Stimulated activated CD4-positive, alpha-beta T cell treated with anti-CD3 and anti-CD28 coated beads, Interleukin-4, amount 100 ng/mL, for 1 hour (primary cell): Measurements from ENCODE around the gene SEMA3E.

Experiments used
- DNase-seq: peaks from one replicate; pipeline ENCODE4 v3.0.0-alpha.2; 2020

The SEMA3E gene

DNA sequence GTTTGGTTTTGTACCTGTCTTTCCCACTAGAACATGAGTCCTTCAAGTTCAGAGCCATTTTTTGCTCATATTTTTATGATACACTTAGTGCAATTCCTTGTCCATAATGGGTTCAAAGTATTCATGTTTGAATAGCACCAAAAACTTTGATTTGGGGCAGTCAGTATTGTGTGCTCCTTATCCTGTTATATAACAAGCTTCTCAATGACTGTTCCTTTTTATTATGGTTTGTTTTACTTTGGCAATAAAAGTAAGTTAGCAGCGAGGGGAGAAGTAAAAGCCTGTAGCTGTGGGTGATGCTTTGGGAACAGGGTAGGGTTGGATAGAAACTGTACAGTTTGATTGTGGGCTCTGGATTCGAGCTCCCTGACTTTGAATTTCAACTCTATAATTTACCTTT is 311.9 kb downstream of the SEMA3E start:
- no peak for DNase-seq

DNA sequence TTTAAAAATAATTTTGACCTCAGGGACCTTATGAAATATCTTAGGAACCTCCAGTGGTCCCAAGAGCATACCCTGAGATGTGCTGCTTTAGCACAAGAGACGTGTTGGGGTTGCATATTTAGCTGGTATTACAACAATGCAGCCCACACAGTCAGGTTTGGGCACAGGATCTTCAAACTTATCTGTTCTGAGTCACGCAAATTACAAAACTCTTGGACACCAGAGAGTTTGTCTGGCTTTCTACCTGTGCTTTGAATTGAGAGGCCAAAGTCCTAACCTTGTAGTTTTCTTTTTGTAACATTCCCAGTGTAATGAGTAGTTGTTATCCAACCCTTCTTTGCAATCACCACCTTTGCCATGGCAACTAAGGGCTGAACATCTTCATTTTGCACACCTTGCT is 322.7 kb downstream of the SEMA3E start:
- no peak for DNase-seq

DNA sequence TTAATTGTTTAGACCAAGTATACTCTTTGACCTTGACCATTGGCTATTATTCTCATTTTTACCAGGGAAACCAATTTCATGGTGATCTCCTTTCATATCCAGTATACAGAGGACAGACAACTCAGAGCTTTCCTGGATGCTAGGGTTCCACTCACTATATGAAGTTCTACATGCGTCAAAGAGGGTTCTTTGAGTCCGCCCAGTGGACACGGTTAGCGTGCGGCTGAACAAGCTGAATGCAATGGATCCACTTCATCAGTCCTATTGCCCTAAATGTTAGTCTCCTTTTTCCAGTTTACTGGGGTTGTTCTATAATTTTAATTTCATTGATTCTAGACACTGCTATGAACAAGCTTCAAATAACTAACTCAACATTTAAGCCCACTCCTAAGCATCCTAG is 323.9 kb downstream of the SEMA3E start:
- DNase-seq, result no peak

DNA sequence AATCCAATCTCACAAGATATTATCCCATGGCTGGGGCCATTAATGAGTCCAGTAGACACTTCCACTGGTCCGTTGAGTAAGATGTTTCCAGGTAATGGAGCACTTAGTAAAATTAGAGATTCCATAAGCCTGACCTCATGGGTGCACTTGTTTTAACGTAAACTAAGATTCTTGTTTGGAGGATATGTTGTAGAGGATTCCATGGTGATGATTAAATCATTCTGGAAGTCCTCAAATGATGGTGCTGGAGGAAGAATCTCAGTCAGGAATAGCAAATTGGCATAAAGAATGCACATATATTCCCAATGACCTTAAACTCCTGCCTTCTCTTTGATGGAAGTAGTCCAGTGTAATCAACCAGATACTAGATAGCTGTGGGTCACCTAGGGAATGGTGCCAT is 324.3 kb downstream of the SEMA3E start:
- no peak for DNase-seq

DNA sequence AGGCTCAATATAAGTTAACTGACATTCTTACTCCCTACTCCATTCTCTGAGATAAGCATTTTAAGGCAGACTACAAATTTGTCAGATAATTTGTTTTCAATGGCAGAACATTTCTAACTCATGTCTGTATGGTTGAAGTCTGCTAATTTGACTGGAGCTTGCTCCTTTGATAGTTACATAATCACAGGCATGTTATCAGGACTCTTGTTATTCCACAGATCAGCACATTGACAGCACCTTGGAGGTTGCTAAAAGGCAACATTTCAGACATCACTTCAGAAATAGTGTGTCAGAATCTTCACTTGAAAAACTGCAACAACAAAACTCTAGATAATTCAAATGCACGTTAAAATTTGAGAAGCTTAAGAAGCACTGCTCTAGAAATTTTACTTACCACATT is 327.9 kb downstream of the SEMA3E start:
- DNase-seq, result no peak

DNA sequence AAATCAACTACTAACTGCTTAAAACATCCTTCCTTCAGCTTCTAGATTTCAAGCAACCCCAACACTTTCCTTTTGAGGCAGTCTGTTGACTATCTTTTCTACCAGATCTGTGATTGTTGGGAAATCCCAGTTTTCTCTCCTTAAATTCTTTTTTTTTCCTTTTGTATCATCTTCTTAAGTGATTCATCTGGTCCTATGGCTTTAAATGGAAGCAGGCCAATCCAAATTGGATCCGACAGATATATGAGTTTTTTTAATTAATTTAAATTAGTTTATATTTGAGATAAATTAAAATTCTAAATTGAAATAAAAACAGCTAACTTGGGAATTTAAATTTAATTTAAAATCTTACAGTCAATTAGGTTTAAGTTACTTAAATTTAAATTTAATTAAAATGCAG is 335.0 kb downstream of the SEMA3E start:
- DNase-seq, result no peak
